DMS 273 treated with DMSO at 0.1 percent for 48 hours (cell line): ENCODE data around the gene ANO9.
"Not testable (repeated sequence)": the region's sequence is repeated elsewhere in the genome, so short reads cannot be mapped to it uniquely, and the experiment has no call there.

Experiments
- DNase-seq: peaks from one replicate; lab custom pipeline; 2025; lab: John Stamatoyannopoulos, UW

The ANO9 gene

DNA sequence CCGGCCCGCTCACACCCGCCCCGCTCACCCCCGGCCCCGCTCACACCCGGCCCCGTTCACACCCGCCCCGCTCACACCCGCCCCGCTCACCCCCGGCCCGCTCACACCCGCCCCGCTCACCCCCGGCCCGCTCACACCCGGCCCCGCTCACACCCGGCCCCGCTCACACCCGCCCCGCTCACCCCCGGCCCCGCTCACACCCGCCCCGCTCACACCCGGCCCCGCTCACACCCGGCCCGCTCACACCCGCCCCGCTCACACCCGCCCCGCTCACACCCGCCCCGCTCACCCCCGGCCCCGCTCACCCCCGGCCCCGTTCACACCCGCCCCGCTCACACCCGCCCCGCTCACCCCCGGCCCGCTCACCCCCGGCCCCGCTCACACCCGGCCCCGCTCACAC lies 40.6 kb downstream of the ANO9 start:
- DNase-seq = not testable (repeated sequence)

DNA sequence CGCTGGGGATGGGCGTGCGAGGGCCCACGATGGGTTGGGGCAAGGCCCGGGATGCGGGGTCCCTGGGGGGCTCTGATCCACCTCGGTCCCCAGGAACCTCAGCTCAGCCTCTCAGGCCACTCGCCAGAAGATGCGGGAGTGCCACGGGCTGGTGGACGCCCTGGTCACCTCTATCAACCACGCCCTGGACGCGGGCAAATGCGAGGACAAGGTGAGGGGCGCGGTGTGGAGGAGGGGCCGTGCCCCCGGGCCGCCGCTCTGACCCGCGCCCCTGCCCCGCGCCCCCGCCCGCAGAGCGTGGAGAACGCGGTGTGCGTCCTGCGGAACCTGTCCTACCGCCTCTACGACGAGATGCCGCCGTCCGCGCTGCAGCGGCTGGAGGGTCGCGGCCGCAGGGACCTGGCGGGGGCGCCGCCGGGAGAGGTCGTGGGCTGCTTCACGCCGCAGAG lies 41.5 kb downstream of the ANO9 start:
- DNase-seq = no peak

DNA sequence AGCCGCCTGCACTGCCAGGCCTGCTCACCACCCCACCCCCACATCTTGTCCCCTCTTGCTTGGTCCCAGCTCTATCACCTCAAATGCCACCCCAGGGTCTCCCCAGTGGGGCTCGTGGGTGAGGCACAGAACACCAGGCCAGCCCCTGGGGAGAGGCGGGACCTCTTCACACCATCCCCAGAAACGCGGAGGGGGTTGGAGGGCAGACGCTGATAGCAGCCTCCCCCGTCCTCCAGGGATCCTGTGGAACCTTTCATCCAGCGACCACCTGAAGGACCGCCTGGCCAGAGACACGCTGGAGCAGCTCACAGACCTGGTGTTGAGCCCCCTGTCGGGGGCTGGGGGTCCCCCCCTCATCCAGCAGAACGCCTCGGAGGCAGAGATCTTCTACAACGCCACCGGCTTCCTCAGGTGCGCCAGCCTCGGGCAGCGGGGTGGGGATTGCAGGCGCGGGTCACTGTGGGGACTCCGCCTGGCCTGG lies 42.0 kb downstream of the ANO9 start:
- DNase-seq = no peak

DNA sequence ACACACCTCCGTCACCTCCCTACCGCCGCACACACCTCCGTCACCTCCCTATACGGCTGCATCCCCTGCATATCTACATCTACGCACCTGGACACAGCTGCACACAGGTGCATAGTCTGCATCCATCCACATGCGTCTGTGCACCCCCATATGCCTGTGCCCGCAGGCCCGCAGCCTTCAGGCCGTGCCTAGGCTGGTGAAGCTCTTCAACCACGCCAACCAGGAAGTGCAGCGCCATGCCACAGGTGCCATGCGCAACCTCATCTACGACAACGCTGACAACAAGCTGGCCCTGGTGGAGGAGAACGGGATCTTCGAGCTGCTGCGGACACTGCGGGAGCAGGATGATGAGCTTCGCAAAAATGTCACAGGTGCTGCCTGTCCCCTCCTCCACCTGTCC lies 43.0 kb downstream of the ANO9 start:
- no peak for DNase-seq

DNA sequence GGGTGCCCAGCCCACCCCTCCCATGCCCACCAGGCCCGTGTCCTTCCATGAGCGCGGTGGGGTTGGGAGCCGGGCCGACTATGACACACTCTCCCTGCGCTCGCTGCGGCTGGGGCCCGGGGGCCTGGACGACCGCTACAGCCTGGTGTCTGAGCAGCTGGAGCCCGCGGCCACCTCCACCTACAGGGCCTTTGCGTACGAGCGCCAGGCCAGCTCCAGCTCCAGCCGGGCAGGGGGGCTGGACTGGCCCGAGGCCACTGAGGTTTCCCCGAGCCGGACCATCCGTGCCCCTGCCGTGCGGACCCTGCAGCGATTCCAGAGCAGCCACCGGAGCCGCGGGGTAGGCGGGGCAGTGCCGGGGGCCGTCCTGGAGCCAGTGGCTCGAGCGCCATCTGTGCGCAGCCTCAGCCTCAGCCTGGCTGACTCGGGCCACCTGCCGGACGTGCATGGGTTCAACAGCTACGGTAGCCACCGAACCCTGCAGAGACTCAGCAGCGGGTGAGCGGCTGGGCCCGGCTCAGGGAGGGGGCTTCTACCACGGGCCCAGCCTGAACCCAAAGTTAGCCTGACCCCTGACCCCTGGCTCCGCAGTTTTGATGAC lies 44.8 kb downstream of the ANO9 start:
- no peak for DNase-seq

DNA sequence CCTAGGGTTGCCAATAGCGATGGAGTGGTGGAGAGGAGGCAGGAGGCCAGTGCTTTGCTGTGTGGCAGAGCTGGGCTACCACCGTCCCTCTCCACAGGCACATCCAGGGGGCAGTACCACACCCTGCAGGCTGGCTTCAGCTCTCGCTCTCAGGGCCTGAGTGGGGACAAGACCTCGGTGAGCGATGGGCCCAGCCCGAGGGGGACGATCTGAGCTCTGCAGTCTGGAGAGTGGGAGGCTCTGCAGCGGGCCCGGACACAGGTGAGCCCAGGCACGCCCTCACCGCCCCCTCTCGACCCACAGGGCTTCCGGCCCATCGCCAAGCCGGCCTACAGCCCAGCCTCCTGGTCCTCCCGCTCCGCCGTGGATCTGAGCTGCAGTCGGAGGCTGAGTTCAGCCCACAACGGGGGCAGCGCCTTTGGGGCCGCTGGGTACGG lies 45.3 kb downstream of the ANO9 start:
- DNase-seq = no peak

DNA sequence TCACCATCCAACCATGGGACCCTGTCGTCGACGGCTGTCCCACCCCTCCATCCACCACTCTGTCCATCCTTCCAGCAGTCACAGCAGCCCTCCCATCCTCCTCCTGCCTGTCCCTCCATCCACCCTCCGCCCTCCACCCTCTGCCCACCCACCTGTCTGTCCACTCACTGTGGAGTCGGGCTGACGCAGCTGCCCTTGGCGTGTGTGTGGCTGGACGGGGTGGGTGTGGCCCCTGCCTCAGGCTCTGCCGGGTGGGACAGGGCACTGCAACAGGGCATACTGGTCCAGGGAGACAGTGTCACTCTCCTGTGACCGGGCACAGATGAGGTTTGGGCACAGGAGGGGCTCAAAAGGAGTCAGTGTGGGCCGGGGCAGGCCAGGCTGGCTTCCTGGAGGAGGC lies 45.9 kb downstream of the ANO9 start:
- DNase-seq = no peak

DNA sequence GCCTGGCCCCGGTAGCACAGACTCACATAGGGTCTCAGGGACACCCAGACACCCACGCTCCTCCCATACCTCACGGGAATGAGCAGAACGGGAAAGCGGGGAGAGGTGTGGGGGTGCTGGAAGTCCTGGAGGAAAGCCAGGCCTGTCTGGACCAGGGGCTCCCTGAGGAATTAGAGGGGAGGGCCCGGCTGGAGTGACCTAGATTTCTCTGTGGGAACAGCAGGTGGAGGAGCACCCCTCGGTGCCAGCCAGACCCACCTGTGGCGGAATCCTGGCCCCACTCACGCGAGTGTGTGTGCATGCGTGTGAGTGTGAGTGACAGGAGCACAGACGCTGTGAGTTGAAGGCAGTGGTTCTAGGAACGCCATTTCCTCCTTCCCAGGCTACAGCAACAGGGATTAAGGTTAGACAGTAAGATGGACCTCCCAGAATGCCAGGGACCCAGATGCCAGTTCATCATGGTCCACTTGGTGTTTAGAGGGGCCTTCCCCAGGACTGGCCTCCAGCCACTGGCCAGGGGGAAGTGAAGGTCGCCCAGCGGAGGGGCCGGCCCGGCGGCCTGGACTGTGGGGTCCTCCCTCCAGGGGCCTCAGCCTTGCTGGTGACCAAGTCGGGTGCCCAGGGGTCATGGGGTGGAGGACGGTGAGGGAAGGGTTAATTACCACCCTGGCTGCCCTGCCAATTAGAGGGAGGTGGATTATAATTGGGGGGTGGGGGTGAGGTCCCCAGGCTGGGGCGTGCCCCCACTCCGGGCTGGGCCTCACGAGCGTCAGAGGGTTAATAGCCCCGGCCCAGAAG lies 46.8 kb downstream of the ANO9 start:
- DNase-seq = no peak

DNA sequence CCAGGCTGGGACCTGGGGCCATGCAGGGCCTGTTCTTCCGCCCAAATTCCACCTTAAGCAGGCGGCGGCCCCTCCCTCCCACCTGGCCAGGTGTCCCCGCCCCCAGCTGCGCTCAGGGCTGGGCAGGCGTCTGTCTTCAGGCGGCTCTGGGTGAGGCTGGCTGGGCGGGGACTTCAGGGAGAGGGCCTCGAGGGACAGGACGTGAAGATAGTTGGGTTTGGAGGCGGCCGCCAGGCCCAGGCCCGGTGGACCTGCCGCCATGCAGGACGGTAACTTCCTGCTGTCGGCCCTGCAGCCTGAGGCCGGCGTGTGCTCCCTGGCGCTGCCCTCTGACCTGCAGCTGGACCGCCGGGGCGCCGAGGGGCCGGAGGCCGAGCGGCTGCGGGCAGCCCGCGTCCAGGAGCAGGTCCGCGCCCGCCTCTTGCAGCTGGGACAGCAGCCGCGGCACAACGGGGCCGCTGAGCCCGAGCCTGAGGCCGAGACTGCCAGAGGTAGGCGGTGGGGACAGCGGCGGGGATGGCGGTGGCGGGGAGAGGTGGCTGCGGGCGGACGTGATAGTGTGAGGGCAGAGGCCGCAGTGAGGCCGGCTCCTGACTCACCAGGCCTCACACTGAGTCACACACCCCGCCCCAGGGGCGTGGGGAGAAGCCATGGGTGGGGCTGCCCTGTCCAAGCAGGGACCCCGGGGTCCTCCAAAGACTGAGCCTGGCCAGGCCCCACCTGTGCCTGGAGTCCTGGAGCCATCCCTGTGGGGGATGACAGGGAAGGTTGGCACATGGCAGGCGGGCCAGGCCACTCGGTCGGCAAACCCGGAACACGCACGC lies 47.6 kb downstream of the ANO9 start, which contains the start of gene PKP3:
PKP3 (plus strand) TSS at position 176 of the 824 bp plus-strand sequence; CDS start at position 260, 84 bp downstream.
- no peak for DNase-seq

DNA sequence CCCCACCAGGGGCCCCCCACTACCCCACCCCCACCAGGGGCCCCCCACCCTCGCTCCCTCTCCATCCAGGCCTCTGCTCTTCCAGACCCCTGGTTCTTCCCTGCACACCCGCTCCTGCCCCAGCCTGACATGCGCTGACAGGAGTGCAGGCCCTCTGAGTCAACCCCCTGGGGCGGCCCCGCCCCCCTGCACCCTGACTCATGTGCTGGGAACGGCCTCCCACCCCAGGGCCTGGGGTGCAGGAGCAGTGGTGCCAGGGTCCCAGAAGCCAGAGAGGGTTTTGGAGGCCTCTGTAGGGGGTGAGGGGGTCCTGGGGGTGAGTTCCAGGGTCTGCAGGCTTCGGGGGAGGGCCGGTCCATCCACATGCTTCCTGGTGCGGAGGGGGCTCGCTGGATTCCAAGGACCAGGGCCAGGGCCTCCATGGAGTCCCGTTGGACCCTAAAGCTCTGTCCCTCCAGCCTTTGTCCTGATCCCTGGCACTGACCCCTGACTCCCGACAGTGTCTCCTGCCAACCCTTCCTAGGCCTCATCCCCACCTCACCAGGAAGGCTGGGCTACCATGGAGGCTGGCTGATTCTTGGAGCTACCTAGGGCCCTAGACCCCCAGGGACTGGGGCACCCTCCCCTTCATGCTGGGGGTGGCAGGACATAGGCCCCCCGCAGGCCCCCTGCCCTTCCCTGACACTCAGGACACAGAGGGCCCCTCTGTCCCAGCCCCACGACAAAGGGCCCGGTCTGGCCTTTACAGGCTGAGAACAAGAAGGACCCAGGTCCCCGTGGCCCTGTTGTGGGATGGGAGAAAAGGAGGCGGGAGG lies 48.4 kb downstream of the ANO9 start:
- no peak for DNase-seq

DNA sequence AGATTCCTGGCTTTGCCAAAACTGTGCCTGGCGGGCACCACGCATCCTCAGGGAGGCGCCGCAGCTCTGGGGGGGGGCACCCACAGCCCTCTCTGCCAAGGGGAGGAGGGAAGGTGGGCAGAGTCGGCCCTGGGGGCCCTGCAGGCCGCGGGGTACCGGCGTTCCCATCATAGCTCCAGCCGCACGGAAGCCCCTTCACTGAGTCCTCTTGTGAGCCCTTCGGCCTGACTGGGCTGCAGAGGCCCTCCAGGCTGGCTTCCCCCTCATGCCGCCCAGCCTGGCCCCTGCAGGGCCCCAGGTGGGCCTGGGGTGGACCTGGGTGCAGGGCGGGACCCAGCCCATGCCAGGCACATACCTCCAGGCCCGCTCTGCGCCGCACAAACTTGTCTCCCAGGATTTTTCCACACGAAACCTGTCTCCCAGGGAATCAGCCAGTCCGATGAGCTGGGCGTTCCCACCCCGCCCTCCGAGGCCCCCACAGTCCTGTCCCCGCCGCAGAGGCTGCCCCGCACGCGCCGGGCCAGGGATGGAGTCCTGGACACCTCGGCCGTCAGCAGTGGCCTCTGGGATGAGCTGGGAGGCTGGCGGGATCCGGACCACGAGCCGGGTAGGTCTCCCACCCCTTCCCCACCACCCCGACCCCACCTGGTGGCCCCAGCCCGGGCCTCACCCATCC lies 49.6 kb downstream of the ANO9 start:
- no peak for DNase-seq

DNA sequence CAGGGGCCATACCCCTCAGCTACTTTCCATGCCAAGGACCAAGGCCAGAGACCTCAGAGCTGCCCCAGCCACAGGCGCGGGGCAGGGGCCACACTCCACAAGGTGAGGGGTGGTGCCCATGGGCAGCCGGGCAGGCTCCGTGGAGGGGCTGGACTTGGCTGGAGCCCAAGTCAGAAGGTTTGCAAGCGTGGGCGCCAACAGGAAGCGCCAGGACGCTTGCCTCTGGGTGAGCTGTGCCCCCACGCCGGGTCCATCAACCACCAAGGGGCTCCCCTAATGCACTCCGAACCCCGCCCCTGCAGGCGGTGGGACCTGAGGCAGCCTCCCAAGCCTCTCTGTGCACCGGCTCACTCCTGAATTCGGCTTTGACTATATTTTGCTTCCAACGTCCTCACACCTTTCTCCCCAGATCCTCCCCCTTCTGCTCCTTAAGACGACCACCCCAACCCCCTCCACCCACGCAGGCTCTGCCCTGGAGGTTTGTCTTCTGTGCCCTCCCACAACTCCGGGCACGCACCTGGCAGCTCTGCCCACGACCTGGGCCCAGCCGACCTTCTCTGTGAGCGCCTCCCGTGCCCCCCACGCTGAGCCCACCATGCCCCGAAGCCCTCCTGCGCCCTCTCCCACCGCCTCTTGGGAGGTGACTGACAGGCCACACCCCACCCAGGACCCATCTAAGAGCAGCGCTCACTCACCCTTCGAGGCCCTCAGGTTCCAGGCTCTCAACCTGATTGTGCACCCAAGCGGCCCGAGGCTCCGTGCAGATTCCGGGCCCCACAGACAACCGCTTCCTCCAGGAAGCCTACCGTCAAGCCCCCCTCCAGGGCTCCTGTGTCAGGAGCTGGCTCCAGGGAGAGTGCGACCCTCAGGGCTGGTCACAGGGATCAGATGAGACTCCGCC lies 50.4 kb downstream of the ANO9 start:
- DNase-seq = no peak

DNA sequence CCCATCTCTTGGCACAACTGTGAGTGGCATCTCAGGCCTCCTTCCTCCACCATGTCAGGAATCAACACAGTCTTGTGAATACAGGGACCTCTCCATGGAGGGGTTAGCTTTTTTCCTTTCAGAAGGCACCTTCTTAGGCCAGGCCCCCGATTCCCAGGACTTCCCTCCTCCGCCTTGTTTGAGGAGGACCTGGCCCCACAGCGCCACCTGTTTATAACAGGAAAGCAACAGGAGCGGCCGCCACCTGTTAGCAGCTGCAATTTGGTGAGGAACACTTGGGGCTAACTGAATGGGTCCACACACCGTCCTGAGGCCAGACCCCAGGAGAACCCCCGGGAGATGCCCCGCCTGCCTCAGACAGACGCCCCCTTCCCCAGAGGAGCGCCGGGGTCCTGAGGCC lies 51.6 kb downstream of the ANO9 start:
- no peak for DNase-seq

DNA sequence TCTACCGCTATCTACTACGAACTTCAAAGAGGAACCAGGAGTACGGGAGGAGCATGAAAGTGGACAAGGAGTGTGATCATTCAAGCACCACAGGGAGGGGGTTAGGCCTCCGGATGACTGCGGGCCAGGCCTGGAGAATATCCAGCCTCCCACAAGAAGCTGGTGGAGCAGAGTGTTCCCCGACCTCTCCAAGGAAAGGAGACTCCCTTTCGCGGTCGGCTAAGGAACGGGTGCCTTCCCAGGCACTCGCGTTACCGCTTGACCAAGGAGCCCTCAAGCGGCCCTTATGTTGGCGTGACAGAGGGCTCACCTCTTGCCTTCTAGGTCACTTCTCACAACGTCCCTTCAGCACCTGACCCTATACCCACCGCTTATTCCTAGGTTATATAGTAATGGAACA lies 52.4 kb downstream of the ANO9 start:
- DNase-seq = not testable (repeated sequence)

DNA sequence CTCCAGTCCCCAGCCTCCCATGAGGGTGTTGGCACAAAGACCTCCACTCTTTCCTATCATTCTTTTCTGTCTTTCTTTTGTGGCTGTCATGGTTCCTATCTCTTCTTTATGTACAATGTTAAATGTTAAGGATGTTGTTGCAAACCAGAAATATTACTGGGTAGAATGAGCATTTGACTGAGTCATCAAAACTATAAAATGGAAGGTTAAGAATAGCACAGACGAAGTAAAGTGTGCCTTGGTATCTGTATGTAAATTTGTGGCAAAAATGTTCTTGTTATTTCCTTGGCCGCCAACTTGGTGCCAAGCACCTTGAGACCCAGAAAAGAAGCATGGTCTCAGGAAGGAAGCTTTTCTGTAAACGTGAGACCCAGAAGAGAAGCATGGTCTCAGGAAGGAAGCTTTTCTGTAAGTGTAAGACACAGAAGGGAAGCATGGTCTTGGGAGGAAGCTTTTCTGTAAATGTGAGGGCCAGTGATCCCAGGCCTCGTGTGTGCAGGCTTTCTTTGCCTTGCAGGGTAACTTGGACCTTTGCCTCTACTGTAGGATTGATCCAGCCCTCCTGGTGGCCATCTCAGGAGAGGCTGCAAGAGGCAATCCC lies 54.5 kb downstream of the ANO9 start:
- DNase-seq = no peak

DNA sequence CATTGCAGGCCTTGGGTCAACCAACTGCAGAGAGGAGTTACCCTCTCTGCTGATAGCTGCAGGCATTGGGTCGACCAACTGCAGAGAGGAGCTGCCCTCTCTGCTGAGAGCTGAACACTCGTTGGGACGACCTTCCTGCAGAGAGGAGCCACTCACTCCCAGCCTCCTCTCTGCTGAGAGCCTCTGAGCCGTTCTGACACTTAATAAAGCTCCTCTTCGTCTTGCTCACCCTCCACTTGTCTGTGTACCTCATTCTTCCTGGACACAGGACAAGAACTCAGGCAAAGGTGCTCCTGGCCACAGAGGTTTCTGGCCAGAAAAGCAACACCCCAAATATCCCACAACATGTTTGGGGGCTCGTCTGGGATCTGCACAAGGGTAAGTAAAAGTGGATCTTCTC lies 55.3 kb downstream of the ANO9 start:
- no peak for DNase-seq

DNA sequence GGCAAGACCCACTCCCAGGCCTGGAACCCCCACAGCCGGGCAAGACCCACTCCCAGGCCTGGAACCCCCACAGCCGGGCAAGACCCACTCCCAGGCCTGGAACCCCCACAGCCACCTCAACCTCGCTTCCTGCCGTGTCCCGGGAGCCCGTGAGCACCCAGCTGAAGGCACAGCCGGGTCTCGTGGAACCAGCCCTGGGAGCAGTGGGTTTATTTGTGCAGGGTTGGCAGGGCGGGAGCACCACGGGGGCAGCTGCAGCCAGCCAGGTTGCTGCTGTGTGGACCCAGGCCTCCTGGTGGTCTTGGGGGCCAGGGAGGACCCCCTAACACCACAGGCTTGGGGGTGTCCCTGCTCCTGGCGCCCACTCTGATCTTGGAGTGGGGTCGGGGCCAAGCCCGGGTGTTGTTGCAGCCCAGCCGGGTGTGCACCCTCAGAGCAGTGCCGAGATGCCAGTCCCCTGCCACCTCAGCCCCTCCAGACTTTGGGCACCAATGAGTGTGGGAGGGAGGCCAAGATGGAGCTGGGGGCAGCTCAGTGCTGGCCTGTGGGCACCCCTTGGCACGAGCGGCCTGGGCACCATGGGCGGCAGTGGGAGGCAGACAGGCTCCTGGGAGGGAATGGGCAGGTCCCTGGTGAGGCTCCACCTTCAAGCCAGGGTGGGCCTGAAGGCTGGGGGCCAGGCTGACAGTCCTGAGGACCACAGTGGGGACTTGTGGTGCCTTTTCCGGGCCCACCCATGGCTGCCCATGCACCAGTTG lies 56.0 kb downstream of the ANO9 start:
- DNase-seq = no peak

DNA sequence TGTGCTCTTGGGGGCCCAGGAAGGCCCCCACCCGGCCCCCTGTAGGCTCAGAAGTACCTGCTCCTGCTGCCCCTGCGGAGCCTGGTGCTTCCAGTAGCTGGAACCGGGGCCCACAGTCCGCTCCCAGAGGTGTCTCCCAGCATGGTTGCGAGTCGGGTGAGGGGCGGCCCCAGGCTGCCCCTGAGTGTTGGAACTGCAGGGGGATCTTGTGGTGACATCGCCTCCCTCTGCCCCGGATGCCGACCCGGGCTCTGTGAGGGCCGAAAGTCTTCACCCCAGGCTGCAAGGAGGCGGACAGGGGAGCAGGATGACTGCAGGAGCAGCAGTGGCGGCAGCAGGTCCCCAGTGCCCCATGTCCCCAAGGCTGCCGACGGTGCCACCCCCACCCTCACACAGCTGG lies 57.3 kb downstream of the ANO9 start:
- DNase-seq = no peak

DNA sequence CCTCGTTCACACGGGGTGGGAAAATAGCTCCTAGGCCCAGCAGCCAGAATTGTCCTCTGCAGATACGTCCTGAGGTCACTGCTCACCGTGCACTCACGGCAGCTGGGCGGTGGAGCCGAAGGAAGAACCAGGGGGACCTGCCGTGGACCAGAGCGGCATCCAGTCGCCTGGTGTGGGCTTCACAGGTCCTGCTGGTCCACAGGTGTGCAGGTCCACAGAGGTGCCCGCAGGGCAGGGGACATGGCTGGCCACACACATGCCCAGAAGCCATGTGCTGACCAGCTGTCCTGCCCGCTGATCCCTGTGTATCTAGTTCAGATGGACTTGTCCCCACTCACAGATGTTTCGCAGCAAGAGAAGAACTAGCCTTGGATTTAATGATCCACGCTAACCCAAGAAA lies 58.4 kb downstream of the ANO9 start:
- DNase-seq = no peak
